EL (cell line): Measurements from ENCODE around the gene MAP3K14.

Experiments
- DNase-seq: peaks from one replicate; pipeline ENCODE4 v3.0.0-alpha.2; 2016

The MAP3K14 gene

DNA sequence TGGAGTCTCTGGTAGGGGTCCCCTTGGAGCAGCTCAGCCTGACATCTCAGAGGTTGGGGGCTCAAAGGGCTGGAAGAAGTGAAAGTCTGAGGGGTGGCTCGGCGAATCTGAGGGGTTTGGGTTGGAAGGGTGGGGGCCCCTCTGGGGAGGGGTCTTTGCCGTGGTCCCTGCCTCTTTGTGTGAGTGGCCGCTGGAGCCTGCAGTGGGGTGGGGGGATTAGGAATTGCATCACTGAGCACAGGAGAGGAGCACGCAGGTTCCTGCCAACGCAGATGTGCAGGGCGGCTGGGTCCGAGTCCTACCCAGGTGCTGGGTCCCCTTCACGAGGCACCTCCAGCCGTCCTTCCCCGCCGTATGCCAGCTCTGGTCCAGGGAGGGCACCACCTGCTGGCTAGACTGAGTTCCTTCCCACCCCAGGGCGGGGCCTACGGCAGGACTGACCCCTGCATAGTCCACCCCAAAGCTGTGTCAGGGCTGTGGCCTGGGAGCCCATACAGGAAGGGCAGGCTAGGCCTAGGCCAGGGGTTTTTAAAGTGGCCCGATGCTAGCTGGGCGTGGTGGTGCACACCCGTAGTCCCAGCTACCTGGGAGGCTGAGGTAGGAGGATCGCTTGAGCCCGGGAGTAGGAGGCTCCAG, 85.2 kb downstream of the MAP3K14 start:
- DNase-seq, result no peak

DNA sequence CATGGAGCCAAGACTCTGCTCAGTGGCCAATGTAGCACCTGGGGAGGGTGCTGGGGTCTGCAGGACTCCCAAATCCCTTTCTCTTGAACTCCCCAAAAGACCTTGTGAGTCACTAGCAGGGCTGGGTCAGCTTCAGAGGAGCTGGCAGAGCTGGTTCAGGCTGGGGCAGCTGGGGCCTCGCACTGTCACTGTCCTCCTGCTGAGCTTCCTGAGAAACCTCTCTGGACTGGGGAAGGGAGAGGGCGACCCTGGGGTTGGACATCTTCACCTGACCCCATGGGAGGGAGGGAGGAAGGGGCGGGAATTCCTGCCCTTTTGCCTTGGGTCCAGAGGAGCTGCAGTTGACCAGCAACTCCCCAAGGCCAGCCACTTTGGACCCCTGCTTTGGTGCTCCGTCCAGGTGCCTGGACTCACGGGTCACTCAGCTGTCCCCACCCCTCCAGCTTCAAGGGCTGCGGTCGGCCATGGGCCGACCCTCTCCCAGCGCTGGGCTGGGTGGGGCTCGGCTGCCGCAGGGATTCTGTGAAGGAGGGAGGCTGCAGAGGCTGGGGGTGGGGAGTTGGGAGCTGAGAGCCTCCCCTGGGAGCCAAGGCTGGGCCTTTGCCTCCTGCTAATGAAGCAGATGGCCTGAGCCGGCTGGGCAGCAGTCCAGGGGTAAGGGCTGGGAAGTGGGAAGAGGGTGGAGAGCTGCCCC, 85.9 kb downstream of the MAP3K14 start:
- peak; percentile 48 for DNase-seq

GRCh38 chr17:45230410-45230786, 86.4 kb downstream of the MAP3K14 start:
- DNase-seq, result no peak

DNA sequence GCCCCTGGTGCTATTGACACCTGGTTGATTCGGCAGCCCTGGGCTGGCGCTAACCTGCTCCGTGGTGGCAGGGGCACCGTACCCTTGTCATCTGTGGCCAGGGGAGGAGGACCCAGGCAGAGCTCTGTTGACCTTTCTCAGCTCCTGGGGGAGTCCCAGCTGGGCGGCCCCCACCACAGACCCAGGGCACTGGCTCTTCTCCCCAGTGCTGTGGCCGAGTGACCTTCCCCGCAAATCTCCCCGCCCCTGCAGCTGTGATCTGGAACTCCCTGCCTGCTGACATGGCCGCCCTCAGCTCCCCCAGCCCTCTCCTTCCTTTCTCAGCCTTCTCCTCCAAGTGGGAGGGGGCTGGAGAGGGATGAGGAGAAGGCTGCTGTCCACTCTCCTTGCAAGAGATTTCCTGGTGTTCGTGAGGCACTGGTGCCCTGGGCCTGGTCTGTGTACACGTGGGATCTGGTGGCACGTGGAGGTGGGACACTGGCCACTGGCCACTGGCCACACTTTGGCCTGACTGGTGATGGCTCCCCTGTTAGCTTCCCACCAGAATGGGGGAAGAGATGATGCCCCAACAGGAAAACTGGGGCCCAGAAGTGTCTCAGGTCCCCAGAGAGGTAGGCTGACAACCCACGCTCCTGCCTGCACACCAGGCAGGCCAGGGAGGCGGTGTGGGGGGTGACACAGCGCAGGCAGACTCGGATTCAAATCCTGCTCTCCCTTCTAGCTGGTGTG, 87.0 kb downstream of the MAP3K14 start:
- DNase-seq, result no peak

DNA sequence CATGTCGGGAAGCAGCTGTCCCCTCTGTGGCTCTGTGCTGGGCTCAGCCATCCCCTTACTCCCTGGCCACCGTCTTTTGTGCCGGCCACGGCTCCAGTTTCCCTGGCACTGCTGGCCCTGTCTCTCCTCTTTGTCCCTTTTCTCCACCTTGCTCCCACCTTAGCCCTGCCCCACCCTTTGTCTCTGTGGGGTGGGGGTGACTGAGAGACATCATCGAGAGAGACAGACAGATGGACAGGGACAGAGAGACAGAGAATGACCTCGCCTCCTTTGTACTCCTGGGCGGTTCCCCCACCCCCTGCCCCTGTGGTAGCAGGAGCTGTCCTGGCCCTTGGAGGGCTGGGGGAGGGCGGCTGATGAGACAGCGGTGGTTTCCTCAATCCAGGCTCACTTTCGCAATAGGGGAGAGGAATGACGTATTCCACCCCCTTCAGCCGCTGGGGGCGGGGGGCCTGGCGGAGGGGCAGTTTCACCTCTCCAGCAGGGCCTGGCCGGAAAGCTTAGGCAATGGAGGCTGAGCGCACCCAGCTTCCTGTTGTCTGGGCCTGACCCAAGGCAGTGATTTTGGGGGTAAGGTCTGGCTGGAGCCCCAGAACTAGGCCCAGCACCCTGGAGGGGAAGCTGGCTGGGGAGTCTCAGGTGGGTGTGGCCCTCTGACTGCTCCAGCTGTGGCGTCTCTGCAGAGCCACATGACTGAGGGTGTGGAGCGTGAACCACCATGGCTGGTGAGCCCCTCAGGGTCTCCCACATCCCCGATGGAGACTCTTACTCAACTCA, 87.9 kb downstream of the MAP3K14 start:
- peak; percentile 95 for DNase-seq

GRCh38 chr17:45227926-45228762, 88.7 kb downstream of the MAP3K14 start:
- DNase-seq, result no peak

- no peak for DNase-seq
Observed at GRCh38 chr17:45227101-45227925, 89.5 kb downstream of the MAP3K14 start.

- no peak for DNase-seq
Observed at GRCh38 chr17:45226576-45226975, 90.2 kb downstream of the MAP3K14 start.

GRCh38 chr17:45225964-45226530, 90.8 kb downstream of the MAP3K14 start:
- DNase-seq, result peak; percentile 44

DNA sequence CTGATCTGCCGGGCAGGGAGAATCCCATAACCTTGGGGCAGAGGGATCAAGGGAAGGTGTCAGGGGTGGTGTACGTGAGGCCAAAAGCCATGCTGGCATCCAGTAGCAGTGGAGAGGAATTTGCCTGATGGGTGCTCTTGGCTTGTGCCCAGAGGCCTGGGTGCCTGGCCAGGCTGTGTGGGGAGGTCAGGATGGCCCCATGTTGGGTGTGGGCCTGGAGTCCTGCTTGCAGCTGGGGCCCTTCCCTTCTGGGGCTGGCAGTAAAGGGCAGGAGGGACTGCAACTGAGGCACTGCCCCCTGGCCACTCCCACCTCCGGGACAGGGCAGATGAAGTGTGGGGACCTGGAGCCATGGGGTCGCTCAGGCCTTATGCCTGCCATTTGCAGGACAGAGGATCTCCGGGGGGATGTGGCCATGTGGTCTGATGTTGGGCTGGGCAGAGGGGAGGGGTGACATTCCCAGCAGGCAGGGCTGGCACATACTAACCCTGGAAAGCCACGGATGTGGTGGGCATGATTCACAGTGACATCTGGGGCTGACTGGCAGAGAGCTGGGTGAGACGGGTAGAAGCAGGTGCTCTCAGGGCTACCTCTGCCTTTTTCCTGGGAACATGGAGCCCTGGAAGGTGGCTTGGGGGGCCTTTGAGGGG, 91.6 kb downstream of the MAP3K14 start:
- peak; percentile 28 for DNase-seq

DNA sequence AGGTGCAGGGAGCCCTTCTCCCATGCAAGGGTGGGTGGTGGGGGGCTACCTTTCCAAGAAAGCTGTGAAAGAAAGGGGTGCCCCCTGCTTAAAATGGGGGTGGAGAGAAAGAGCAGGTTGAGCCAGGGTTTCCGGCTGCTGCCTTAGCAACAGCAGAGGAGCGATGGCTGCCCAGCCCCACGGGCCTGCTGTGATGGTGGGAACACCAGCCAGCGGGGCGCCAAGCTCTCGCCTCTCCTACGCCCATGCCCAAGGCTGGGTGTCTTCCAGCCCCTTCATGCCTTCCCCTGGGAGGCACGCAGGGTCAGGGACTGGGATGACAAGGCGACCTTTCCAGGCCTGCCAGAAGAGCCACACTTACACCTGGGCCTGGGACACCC, 92.2 kb downstream of the MAP3K14 start:
- no peak for DNase-seq

- no peak for DNase-seq
Observed at GRCh38 chr17:45223539-45224528, 93.0 kb downstream of the MAP3K14 start.

- DNase-seq, result no peak
Observed at GRCh38 chr17:45222996-45223538, 93.8 kb downstream of the MAP3K14 start.

- no peak for DNase-seq
Observed at GRCh38 chr17:45222289-45222995, 94.4 kb downstream of the MAP3K14 start.

GRCh38 chr17:45222014-45222288, 94.9 kb downstream of the MAP3K14 start:
- DNase-seq, result no peak

GRCh38 chr17:45221081-45222013, 95.5 kb downstream of the MAP3K14 start, which contains the start of gene FMNL1:
Gene FMNL1 (plus strand): TSS chr17:45221885. CDS start chr17:45222125, 240 bp downstream.
- DNase-seq, result peak; percentile 47

DNA sequence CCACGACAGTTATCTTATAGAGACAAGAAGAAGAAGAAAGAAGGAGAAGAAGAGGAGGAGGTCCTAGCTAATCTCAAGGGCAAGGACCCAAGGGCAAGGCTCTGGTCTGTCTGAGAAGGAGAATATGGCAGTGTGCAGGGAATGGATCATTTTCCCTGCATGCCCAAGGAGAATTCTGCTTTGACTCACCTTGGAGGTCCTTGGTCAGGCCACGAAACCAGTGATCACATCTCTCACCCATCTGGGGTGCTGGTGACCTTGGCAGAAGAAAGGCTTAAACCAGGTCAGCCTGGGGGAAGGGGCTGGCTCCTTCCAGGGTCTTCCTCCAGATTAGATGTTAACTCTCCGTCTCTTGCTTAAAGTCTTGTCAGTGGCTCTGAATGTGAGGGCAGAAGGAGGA, 96.7 kb downstream of the MAP3K14 start:
- DNase-seq, result no peak
